ENCODE measurements around the gene TERT.

DNA sequence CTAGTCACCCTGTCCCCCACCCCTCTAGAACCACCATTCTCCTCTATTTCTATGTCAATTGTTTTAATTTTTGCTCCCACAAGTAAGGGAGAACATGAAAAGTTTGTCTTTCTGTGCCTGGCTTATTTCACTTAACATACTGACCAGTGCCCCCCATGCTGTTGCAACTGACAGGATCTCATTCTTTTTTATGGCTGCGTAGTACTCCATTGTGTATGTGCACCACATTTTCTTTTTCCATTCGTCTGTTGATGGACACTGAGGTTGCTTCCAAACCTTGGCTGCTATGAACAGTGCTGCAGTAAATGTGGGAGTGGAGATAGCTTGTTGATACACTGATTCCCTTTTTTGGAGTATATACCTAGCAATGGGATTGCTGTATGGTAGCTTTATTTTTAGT lies 7.4 kb upstream of the TERT start:
- TF ChIP-seq, protein P1, sequence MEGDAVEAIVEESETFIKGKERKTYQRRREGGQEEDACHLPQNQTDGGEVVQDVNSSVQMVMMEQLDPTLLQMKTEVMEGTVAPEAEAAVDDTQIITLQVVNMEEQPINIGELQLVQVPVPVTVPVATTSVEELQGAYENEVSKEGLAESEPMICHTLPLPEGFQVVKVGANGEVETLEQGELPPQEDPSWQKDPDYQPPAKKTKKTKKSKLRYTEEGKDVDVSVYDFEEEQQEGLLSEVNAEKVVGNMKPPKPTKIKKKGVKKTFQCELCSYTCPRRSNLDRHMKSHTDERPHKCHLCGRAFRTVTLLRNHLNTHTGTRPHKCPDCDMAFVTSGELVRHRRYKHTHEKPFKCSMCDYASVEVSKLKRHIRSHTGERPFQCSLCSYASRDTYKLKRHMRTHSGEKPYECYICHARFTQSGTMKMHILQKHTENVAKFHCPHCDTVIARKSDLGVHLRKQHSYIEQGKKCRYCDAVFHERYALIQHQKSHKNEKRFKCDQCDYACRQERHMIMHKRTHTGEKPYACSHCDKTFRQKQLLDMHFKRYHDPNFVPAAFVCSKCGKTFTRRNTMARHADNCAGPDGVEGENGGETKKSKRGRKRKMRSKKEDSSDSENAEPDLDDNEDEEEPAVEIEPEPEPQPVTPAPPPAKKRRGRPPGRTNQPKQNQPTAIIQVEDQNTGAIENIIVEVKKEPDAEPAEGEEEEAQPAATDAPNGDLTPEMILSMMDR (IDR thresholded peaks at IDR 0.05): no peak
- no peak for TF ChIP-seq POLR2A (IDR thresholded peaks at IDR 0.05)
